Muscle layer of duodenum (tissue), 2 donors: ENCODE data around the gene C3orf22.

Experiments
- H3K27ac ChIP-seq: one replicate; pipeline ENCODE4 v1.7.0; 2013; ENCODE audit warnings: mild to moderate bottlenecking, low read length
- H3K27me3 ChIP-seq: one replicate; pipeline ENCODE4 v1.7.0; 2013; ENCODE audit warnings: low read depth, mild to moderate bottlenecking, control low read depth, low read length
- H3K36me3 ChIP-seq, 2 donors: one replicate each; pipeline ENCODE4 v1.7.0; 2013; ENCODE audit warnings: low read length in 2 of 2, control low read depth in 1 of 2, mild to moderate bottlenecking in 1 of 2; ENCODE audit not compliant: insufficient read depth in 2 of 2, control insufficient read depth in 1 of 2
- H3K4me1 ChIP-seq, 2 donors: one replicate each; pipeline ENCODE4 v1.7.0; 2013; ENCODE audit warnings: low read length in 2 of 2, mild to moderate bottlenecking in 2 of 2, control low read depth in 1 of 2, moderate library complexity in 1 of 2; ENCODE audit not compliant: insufficient read depth in 2 of 2, control insufficient read depth in 1 of 2
- H3K4me3 ChIP-seq, 2 donors: one replicate each; pipeline ENCODE4 v1.7.0; 2013; ENCODE audit warnings: low read length in 2 of 2, low read depth in 1 of 2, mild to moderate bottlenecking in 1 of 2
- H3K9me3 ChIP-seq, 2 donors: one replicate each; pipeline ENCODE4 v1.7.0; 2013; ENCODE audit warnings: low read length in 2 of 2, control low read depth in 1 of 2, mild to moderate bottlenecking in 1 of 2; ENCODE audit not compliant: control insufficient read depth in 1 of 2
- donor health status: healthy.

The C3orf22 gene

DNA sequence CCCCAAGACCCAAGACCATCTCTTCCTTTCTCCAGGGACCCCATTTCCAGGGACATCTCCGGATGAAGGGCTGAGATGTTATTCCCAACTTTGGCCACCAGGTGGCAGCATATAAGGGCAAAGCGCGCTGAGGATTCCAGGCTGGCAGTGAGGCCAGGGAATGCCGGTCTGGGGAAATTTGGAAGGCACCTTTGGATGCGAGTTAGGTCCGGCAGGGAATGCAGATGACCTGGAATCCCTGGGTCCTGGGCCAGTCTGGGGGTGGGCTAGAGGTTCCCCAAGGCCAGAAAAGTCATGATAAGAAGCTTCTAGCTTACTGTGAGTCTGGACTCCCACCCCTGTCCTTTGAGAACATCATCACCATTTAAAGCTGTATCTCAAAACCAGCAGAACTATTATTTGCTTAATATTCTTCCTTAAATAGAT, 36.4 kb downstream of the C3orf22 start:
- H3K4me3 ChIP-seq, result no peak overlapping the region
- no peaks in the 10 kb centered on the region for H3K9me3 ChIP-seq
- peaks cover 3% of the 10 kb centered on the region for H3K27me3 ChIP-seq
- H3K36me3 ChIP-seq, result no peaks in the 10 kb centered on the region
- H3K4me1 ChIP-seq, result peaks cover 3 to 12% of the 10 kb centered on the region in 2 donors
- H3K27ac ChIP-seq, result no peak overlapping the region

DNA sequence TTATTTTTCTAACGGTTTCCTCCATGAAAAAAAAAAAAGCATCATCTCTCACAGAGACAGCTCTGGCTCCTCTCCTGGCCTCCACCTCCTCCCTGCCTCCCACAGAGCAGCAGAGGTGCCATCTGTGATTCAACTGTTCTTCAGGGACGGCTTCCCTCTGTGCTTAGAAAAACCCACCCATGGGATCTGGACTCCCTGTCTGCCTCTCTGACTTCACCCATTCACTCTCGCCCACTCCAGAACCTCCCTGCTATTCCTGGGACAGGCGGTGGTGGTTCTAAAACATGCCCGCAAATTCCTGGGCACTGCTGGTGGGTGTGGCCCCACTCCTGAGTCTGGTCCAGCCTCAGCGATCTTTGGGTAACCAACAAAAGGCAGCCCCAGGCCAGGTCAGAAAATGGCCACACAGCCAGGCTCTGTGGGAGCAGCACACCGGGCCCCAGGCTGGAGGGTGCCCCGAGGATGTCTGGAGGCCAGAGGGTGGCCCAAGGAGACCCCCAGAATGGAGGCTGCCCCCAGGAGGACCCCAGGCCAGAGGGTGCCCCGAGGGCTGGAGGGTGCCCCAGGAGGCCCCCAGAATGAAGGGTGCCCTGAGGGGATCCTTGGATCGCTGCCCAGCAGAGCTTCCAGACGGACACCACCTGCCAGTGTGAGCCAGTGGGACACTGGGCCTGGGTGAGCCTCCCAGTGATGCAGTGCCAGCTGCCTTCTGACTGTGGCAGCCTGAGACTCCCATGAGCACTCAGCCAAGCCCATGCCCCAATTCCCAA, 37.4 kb downstream of the C3orf22 start:
- Histone ChIP-seq H3K36me3 (no peaks in the 10 kb centered on the region), H3K27ac (no peak overlapping the region), H3K4me3 (no peak overlapping the region), H3K4me1 (peaks cover 3 to 12% of the 10 kb centered on the region in 2 donors), H3K27me3 (peaks cover 3% of the 10 kb centered on the region), H3K9me3 (no peaks in the 10 kb centered on the region)

DNA sequence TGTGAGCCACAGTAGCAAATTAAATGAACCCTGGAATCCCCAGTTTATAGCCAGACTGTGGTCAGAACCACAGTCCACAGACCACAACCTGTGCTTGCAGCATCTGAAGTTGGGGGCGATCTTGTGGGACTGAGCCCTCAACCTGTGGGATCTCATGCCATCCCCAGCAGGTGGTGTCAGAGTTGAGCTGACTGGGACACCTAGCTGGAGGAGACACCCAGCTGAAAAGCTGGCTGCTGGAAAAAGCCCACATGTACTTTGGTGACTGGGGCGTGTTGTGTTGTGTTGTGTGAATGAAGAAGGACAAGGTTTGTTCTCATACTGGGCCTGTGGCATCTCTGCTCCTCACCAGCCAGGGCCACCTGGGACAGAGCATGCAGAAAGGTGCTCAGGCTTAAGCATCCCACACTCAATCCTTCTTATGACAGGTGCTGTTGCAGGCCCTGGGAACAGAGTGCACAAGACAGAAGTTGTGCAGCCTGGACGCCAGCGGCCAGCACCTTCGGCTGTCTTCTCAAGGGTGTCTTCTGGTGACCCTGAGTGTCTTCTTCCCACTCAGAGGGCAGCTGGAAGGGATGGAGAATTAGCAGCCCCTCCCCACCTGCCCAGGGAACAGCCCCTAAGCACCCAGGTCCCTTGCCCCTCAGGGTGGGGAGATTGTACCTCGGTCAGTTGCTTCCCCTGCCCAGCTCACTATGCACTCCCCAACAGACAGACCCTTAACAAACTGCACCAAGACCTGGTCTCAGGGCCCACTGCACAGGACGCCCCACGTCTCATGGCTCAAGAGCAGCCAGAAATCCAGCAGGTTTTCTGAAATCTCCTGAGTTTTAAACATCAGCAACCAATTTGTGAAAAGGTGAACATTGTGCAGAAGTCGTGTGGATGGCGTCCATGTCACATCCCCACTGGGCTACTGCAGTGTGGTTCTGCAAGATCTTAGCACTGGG, 39.0 kb downstream of the C3orf22 start:
- Histone ChIP-seq H3K9me3 (no peaks in the 10 kb centered on the region), H3K4me3 (no peak overlapping the region), H3K36me3 (no peaks in the 10 kb centered on the region), H3K27ac (no peak overlapping the region), H3K4me1 (peaks cover 3 to 12% of the 10 kb centered on the region in 2 donors), H3K27me3 (peaks cover 3% of the 10 kb centered on the region)

DNA sequence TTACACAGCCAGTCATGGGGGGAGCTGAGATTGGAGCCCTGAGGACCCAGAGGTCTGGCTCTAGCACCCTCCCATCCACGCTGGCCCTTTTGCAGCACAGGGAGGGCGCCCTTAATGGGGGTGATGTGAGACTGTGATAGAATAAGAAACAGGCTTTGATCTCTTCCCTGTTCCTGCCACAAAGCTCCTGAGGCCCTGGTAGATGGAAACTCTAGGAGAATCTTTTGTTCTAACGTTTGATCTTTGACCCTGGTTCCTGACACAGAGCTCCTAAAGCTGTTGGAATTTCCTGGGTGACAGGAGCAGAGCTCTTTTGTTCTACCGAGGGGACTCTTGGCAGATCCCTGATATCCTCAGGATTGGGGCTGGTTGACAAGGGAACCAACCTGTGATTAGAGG, 40.0 kb downstream of the C3orf22 start:
- Histone ChIP-seq H3K36me3 (no peaks in the 10 kb centered on the region), H3K27ac (no peak overlapping the region), H3K27me3 (peaks cover 3% of the 10 kb centered on the region), H3K9me3 (no peaks in the 10 kb centered on the region), H3K4me1 (peaks cover 0 to 2% of the 10 kb centered on the region in 2 donors), H3K4me3 (no peak overlapping the region)

DNA sequence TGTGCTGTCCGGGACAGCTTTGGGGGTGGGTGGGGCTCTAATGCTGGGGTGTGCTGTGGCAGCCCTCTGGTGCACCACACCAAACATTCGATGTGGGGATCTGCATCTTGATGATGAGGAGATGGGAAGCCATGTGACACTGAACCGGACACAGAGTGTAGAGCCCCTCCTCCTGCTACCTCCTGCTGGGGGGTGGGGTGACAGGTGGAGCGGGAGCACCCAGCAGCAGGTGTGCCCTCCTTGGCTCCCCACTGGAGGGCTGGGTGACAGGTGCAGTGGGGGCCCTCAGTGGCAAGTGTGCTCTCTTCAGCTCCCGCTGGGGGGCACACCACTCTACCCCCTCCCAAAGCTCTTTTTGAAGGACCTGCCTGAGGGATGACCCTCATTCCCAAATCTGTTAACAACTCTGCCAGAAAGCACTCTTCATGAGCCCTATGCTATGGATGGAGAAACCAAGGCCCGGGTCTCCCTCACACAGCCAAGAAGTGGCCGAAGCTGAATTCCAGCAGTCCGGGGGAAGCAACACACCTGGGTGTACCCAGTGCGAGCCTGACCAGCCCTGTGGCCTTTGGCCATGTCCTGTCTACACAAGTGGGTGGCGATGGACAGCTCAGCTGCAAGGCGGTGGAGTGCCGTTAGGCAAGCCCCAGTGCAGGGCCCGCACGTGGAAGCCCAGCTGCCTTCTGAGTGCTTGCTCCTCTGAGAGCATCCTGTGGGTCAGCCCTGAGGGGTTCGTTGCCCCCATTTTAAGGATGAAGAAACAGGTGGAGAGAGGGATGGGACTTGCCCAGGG, 40.5 kb downstream of the C3orf22 start:
- Histone ChIP-seq H3K9me3 (no peaks in the 10 kb centered on the region), H3K27ac (no peak overlapping the region), H3K27me3 (no peaks in the 10 kb centered on the region), H3K36me3 (no peaks in the 10 kb centered on the region), H3K4me3 (no peak overlapping the region), H3K4me1 (no peaks in the 10 kb centered on the region)

DNA sequence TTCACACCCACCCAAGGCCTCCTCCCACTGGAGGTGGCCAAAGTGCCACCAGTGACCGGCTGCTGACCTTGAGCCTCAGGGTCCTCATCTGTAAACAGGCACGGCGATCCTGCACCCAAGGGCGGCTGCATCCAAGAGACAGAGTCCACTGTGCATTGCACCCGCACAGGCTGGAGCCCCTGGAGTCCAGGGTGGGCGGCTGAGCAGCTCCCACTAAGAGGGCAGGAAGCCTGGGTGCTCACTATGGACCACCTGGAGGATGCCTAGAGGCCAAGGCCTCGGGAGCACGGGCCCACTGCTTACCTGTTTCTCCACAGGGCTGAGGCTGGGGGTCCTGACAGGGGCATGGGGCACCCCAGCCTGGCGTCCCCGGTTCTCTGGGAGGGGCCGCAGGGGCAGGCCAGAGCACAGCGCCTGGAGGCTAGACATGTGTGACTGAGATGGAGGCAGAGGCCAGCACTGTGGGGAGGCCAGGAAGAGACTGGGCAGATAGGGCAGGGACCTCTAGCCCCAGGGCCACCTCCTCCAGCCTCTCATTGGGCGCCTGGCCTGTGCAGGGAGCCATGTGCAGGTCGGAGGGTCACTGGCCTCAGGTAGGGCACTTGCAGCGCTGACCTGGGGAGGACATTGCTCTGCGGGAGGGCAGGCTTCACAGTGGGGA, 41.3 kb downstream of the C3orf22 start, which contains the start of gene UROC1:
UROC1 (minus strand) TSS at position 483 of the 661 bp plus-strand sequence; CDS start at position 429, 54 bp downstream.
- no peak within 1 kb of the TSS for H3K27ac ChIP-seq
- no peaks in the 10 kb centered on the region for H3K9me3 ChIP-seq
- H3K27me3 ChIP-seq, result no peaks in the 10 kb centered on the region
- H3K4me3 ChIP-seq, result no peak within 1 kb of the TSS
- no peaks in the 10 kb centered on the region for H3K36me3 ChIP-seq
- no peaks in the 10 kb centered on the region for H3K4me1 ChIP-seq

DNA sequence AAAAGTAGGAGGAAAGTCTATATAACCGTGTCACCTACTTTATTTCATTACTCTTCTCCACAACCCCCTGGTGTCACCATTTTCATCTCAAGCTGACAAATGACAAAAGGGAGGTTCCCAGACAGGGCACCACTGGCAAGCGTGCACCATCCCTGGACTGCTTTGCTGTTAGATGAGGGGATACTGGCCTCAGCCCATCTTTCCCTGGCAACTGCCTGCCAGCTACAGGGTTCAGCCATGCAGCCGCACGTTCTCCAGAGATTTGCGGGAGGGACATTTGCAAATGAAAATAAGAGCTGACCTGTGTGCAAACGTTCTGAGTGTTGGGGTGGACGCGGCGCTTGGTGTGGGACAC, 41.8 kb downstream of the C3orf22 start:
- Histone ChIP-seq H3K36me3 (no peaks in the 10 kb centered on the region), H3K4me1 (no peaks in the 10 kb centered on the region), H3K9me3 (no peaks in the 10 kb centered on the region), H3K4me3 (no peak overlapping the region), H3K27ac (no peak overlapping the region), H3K27me3 (no peaks in the 10 kb centered on the region)

DNA sequence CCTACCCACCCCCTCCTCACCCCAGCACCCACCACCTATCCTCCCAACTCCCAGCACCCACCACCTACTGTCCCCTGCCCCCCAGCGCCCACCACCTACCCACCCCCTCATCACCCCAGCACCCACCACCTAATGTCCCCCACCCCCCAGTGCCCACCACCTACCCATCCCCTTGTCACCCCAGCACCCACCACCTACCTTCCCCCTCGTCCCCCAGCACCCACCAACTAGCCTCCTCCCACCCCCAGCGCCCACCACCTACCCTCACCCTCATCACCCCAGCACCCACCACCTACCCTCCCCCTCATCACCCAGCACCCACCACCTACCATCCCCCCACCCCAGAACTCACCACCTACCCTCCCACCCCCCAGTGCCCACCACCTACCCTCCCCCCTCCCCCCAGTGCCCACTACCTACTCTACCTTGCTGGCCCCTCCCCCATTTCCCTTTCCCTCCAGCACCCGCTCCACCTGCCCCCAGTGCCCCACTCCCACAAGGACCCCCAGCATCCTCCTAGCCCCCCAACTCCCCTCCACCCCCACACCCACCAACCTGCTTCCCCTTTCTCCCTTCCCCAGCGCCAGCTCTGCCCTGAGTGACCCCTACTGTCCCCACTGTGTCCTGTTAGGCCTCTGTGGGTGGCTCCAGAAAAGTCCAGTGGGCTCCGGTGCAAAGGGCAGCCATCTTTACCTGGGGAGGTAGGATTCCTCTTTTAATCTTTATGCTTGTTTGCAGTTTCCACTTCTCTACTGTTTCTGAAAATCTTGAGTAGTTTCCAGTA, 42.4 kb downstream of the C3orf22 start:
- H3K36me3 ChIP-seq, result no peaks in the 10 kb centered on the region
- H3K27me3 ChIP-seq, result no peaks in the 10 kb centered on the region
- H3K4me3 ChIP-seq, result no peak overlapping the region
- no peaks in the 10 kb centered on the region for H3K4me1 ChIP-seq
- H3K27ac ChIP-seq, result no peak overlapping the region
- H3K9me3 ChIP-seq, result no peaks in the 10 kb centered on the region

DNA sequence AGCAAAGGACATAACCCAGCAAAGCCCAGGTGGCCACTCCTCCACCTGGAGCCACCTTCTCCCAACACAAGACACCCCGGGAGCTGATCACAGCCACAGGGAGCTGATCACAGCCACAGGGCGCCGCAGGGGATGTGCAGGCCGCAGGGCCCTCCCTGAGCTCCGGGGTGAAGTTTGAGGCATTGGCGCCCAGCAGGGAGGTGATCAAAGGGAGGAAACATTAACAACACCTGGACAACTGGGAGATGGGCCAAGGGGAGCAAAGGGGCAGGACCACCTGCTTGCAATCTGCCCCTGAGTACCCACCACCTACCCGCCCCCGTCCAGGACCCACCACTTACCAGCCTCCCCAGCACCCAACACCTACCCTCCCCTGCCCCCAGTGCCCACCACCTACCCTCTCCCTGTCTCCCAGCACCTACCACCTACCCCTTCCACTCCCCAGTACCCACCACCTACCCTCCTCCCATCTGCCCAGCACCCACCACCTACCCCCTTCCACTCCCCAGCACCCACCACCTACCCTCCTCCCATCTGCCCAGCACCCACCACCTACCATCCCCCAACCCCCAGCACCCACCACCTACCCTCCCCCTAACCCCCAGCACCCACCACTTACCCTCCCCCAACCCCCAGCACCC, 43.5 kb downstream of the C3orf22 start:
- H3K27me3 ChIP-seq, result no peaks in the 10 kb centered on the region
- H3K9me3 ChIP-seq, result no peaks in the 10 kb centered on the region
- no peak overlapping the region for H3K4me3 ChIP-seq
- H3K36me3 ChIP-seq, result no peaks in the 10 kb centered on the region
- no peak overlapping the region for H3K27ac ChIP-seq
- no peaks in the 10 kb centered on the region for H3K4me1 ChIP-seq

DNA sequence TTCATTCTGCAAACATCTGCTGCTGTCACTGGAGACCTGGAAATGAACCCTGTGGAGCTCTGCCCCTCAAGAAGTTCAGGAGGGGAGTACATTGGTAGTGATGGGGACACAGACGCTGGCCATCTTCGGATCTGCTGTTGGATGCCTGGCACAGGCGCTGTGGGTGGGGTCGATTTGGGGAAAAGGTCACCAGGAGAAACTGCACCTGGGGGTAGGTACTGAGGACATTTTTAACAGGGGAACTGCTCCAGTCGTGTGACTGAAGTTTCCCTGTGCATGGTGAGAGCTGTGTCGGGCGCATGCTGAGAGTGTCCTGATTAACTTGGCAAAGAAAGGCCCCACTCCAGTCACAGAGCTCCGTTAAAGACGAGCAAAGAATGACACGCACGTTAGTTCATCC, 44.6 kb downstream of the C3orf22 start:
- Histone ChIP-seq H3K4me1 (no peaks in the 10 kb centered on the region), H3K36me3 (no peaks in the 10 kb centered on the region), H3K4me3 (no peak overlapping the region), H3K27ac (no peak overlapping the region), H3K9me3 (no peaks in the 10 kb centered on the region), H3K27me3 (no peaks in the 10 kb centered on the region)
